ENCODE measurements around the gene CAMTA1.

The CAMTA1 gene

DNA sequence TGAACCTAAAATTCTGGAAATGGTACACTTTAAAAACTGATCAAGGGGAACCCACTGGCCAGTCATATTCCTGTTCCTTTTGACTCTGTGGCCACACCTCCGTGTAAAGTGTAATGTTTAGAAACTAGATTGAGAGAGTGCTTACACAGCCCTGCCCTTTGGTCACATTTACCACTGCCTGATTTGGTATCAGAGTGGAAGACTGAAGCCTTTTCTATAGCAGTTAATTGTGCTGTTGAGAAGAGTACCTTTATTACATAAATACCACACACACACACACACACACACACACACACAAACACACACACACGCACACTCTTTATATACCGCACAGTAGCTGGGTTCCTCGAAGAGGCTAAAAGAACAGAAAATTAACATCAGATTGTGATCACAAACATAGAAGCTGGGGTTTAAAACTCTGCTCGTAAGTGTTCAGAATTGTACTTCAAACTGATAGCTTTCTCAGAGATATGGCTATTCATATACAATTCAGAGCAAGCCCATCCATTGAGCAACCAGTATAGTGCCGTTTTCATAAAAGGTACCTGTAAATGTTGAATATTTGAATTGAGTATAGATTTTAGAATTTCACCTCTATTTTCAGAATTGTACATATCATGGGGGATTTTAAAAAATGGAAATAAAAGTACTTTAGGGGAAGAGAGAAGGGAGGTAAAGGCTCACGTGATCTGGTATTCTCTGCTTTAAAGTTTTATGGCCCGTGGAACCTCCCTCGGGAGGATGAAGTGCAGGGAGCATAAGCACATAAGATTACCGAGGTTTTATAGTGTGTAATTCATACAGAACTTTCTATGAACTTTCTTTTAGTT lies 37.5 kb downstream of the CAMTA1 start:
- DNase-seq (ENCODE audit: insufficient read length, low spot score) (no peak), FAIRE-seq (no peak)
- TF ChIP-seq, protein P1, sequence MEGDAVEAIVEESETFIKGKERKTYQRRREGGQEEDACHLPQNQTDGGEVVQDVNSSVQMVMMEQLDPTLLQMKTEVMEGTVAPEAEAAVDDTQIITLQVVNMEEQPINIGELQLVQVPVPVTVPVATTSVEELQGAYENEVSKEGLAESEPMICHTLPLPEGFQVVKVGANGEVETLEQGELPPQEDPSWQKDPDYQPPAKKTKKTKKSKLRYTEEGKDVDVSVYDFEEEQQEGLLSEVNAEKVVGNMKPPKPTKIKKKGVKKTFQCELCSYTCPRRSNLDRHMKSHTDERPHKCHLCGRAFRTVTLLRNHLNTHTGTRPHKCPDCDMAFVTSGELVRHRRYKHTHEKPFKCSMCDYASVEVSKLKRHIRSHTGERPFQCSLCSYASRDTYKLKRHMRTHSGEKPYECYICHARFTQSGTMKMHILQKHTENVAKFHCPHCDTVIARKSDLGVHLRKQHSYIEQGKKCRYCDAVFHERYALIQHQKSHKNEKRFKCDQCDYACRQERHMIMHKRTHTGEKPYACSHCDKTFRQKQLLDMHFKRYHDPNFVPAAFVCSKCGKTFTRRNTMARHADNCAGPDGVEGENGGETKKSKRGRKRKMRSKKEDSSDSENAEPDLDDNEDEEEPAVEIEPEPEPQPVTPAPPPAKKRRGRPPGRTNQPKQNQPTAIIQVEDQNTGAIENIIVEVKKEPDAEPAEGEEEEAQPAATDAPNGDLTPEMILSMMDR (IDR thresholded peaks at IDR 0.05; ENCODE audit: insufficient read depth, missing control alignments): no peak

DNA sequence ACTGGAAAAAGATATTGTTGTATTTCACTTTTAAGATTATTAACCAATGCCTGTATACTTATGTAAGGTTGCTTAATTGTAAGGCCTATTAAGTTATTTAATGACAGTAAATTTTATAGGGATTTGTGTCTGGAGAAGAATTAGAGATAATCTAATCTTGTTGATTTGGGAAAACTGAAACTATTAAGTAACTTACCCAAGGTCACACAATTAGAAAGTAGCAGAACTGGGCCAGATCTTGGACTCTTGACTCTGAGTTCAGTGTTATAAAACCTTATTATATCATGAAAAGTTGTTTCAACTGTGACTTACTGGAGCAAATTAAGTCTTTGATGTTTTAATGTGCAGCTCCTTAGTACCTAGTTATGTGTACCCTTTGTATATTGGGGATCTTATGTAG lies 38.5 kb downstream of the CAMTA1 start:
- DNase-seq (ENCODE audit: insufficient read length, low spot score) (no peak), FAIRE-seq (no peak)
- TF ChIP-seq, protein P1 (IDR thresholded peaks at IDR 0.05; ENCODE audit: insufficient read depth, missing control alignments): no peak

DNA sequence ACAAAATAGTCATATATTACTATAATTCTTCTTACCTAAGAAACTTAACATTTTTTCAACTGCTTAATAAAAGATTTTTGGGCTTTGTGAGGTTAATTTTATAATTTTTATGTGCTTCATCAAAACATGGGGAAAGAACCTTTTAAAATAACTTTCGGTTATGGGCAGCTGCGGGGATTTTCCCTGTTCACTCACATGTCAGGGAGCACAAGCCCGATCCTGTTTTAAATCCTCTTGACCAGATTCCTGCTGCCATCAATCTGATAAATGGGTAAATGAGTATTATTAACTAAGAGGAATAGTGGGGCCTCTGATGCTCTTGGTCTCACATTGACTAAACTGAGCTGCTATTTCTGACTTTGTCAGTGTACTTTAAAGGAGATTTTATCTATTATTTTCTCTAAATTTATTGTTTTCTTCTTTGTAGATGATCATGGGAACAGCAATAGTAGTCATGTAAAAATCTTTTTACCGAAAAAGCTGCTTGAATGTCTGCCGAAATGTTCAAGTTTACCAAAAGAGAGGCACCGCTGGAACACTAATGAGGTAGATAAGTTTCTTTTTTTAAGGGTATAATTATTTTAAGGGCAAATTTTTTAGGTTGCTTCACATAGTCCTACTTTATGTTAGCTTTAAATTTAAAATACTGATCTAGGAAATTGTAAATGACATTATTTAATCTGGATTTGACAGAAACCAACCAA lies 39.6 kb downstream of the CAMTA1 start:
- DNase-seq (ENCODE audit: insufficient read length, low spot score): no peak
- FAIRE-seq: no peak
- TF ChIP-seq, protein P1 (IDR thresholded peaks at IDR 0.05; ENCODE audit: insufficient read depth, missing control alignments): no peak

DNA sequence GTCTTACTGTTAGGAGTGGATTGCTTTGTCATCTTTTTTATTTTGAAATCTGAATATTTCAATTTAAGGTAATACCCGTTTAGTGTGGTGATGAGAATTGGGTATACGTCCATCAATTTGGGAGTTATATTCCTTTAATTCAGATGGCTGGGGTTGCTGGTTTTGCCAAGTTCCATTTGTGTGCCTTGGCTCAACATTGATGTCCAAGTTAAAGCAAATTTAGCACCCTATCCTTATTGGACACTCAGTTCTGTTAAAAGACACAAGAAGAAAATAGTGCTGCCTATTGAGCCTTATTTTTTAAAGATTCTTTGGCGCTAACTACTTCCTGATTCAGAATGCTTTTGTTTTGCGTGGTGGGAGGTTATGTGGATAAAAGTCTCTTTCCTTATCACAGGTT lies 40.6 kb downstream of the CAMTA1 start:
- FAIRE-seq: no peak
- TF ChIP-seq, protein P1 (IDR thresholded peaks at IDR 0.05; ENCODE audit: insufficient read depth, missing control alignments): no peak

DNA sequence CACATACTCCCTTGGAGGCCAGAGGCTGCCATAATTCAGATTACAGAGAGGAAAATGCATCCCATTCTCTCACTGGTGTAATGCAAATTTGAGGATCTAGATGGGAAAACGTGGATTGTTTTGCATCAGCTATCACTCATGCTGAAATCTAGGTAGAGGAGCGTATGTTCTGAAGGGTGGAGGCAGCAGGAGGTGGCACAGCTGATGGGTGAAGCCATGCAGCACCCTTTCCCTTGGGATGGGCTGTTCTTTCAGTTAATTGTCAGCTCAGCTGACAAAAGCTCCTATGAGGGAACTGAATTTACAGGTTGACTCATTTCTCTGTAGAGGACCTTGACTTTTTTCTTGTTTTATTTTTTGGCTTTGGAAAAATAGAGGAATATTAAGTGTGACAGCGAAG lies 41.8 kb downstream of the CAMTA1 start:
- FAIRE-seq (no peak), DNase-seq (ENCODE audit: insufficient read length, low spot score) (no peak)
- TF ChIP-seq, protein P1 (IDR thresholded peaks at IDR 0.05; ENCODE audit: insufficient read depth, missing control alignments): no peak

More for the DNA sequence above, 40.6 kb downstream of the CAMTA1 start:
- DNase-seq (ENCODE audit: insufficient read length, low spot score): no peak

DNA sequence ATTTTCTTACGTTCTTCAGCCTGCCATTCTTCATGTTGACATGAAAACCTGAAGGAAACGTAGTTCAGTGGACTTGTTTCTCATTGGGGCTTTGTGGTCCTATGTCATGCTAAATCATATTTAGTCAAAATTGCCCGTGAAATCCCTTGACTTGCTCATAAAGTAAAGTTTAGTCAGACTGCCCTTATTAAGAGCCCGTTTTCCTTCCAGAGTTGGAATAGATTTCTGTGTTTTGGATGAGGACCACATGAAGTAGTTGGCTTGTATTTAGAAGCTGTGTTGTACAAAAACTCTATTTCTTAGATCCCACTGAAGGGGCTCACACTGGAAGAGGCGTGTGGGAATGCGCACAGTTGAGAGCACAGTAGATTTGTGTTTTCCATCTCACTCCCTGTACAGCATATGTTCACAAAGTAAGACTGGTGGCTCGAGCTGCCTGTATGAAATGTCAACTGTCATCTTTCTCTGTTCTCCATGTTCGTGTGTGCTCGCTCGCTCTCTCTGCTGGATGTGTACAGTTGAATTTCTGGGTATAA lies 42.4 kb downstream of the CAMTA1 start:
- no peak for FAIRE-seq
- TF ChIP-seq, protein P1 (IDR thresholded peaks at IDR 0.05; ENCODE audit: insufficient read depth, missing control alignments): no peak
- no peak for DNase-seq (ENCODE audit: insufficient read length, low spot score)
